Ovary (tissue), 3 donors: Measurements from ENCODE around the gene MXD3.

ENCODE experiments used
- CTCF ChIP-seq, 3 donors: fragments of 450-650 bp in 2 of 3; fragments of 200-600 bp in 1 of 3; IDR thresholded peaks; one replicate each; pipeline versions ENCODE4 v1.5.1 to v1.8.0; 2016 to 2022; ENCODE audit warnings: antibody characterized with exemption in 3 of 3, mild to moderate bottlenecking in 1 of 3
- EP300 ChIP-seq: sonication (generic); formaldehyde crosslinking; IDR thresholded peaks from one replicate; pipeline ENCODE4 v1.6.1; 2017; ENCODE audit warnings: antibody characterized with exemption
- POLR2A ChIP-seq: fragments of 450-650 bp; IDR thresholded peaks from one replicate; pipeline ENCODE4 v1.6.1; 2017; ENCODE audit warnings: antibody characterized with exemption, mild to moderate bottlenecking, moderate library complexity
- donor health status: DM: no; HTN: no; CAD: no.

GRCh38 chr5:177300236-177300880 lies 11.3 kb downstream of the MXD3 start:
- TF ChIP-seq CTCF (IDR thresholded peaks at IDR 0.05) (no peak), POLR2A (no peak), EP300 (no peak)
